H1 (cell line): ENCODE measurements around the gene BRD3OS. TPM values are rescaled to one million over a fixed set of nuclear protein-coding genes. Genes with fewer than 3 reads are reported as not detected.

Experiments
- CTCF ChIA-PET: fragments of 300-600 bp; sonication (Branson Sonifier 250); formaldehyde crosslinking; loops from one replicate; lab custom pipeline; 2021; ENCODE audit not compliant: partially characterized antibody; lab: Charles Lee
- POLR2A ChIA-PET: fragments of 300-600 bp; sonication (Branson Sonifier 250); formaldehyde crosslinking; loops from one replicate; lab custom pipeline; 2021; ENCODE audit warnings: inconsistent platforms; ENCODE audit not compliant: partially characterized antibody; lab: Charles Lee
- DNase-seq, 2 experiments: peaks; one replicate each; pipeline versions ENCODE4 v3.0.0 to v3.0.0-alpha.2; 2010 to 2022; ENCODE audit warnings: low spot score in 2 of 2, low read depth in 1 of 2, mixed read lengths in 1 of 2
- FAIRE-seq: peaks from 2 replicates; lab custom pipeline; 2011; peaks lifted over from hg19 to GRCh38; lab: Jason Lieb, UNC
- H2AFZ ChIP-seq: 2 replicates; pipeline ENCODE4 v1.8.1; 2012; ENCODE audit warnings: low read length, inconsistent platforms
- H2AK5ac ChIP-seq: 2 replicates; pipeline ENCODE4 v1.6.1; 2013; ENCODE audit warnings: low read depth, low read length
- H2BK120ac ChIP-seq: replicated peaks from 2 replicates; pipeline ENCODE3; 2013; ENCODE audit warnings: low read depth, low read length, inconsistent platforms
- H2BK12ac ChIP-seq: 2 replicates; pipeline ENCODE4 v1.6.1; 2013; ENCODE audit warnings: low read depth, low read length
- H2BK15ac ChIP-seq: 2 replicates; pipeline ENCODE4 v1.6.1; 2013; ENCODE audit warnings: low read length
- H2BK20ac ChIP-seq: 2 replicates; pipeline ENCODE4 v1.6.1; 2013; ENCODE audit warnings: low read length
- H2BK5ac ChIP-seq: 2 replicates; pipeline ENCODE4 v1.6.1; 2013; ENCODE audit warnings: low read depth, low read length
- H3K14ac ChIP-seq: 2 replicates; pipeline ENCODE4 v1.6.1; 2013; ENCODE audit warnings: inconsistent platforms; ENCODE audit not compliant: insufficient read length
- H3K18ac ChIP-seq: 2 replicates; pipeline ENCODE4 v1.6.1; 2013; ENCODE audit warnings: low read length; ENCODE audit errors: extremely low read depth
- H3K23ac ChIP-seq: 2 replicates; pipeline ENCODE4 v1.6.1; 2013; ENCODE audit warnings: inconsistent platforms; ENCODE audit not compliant: insufficient read length
- H3K23me2 ChIP-seq: 2 replicates; pipeline ENCODE4 v1.6.1; 2013; ENCODE audit warnings: low read depth, low read length
- H3K27ac ChIP-seq: 2 replicates; pipeline ENCODE4 v1.6.1; 2011; ENCODE audit warnings: low read depth, low read length, inconsistent platforms
- H3K27me3 ChIP-seq, 4 experiments: replicated peaks in 1 of 4; 1 replicate in 1 of 4; 2 replicates in 3 of 4; pipeline versions ENCODE4 v1.6.1 to v1.8.1; 2011 to 2013; ENCODE audit warnings: low read length in 3 of 4, mild to moderate bottlenecking in 3 of 4, inconsistent platforms in 2 of 4, mixed read lengths in 2 of 4, moderate library complexity in 1 of 4; ENCODE audit not compliant: control insufficient read depth in 3 of 4, insufficient read depth in 3 of 4; ENCODE audit errors: extremely low read depth in 1 of 4
- H3K36me3 ChIP-seq, 4 experiments: 2 replicates each; pipeline versions ENCODE4 v1.6.1 to v1.8.1; 2011 to 2013; ENCODE audit warnings: mild to moderate bottlenecking in 4 of 4, low read length in 3 of 4, moderate library complexity in 2 of 4, control low read depth in 1 of 4, inconsistent platforms in 1 of 4; ENCODE audit not compliant: insufficient read depth in 4 of 4, control insufficient read depth in 2 of 4
- H3K4ac ChIP-seq: replicated peaks from 2 replicates; pipeline ENCODE3; 2013; ENCODE audit warnings: low read length, low read depth, mixed read lengths, inconsistent platforms; ENCODE audit not compliant: insufficient read length
- H3K4me1 ChIP-seq, 4 experiments: replicated peaks in 1 of 4; 1 replicate in 1 of 4; 2 replicates in 3 of 4; pipeline versions ENCODE4 v1.6.1 to v1.8.1; 2011 to 2013; ENCODE audit warnings: low read length in 3 of 4, inconsistent platforms in 2 of 4, mixed read lengths in 1 of 4; ENCODE audit not compliant: insufficient read depth in 4 of 4, control insufficient read depth in 3 of 4
- H3K4me2 ChIP-seq, 2 experiments: 2 replicates each; pipeline versions ENCODE4 v1.6.1 to v1.8.1; 2011 to 2013; ENCODE audit warnings: low read depth in 2 of 2, low read length in 2 of 2, control low read depth in 1 of 2, inconsistent platforms in 1 of 2, mild to moderate bottlenecking in 1 of 2; ENCODE audit not compliant: insufficient read depth in 1 of 2
- H3K4me3 ChIP-seq, 4 experiments: fragments of 200-600, 300-600 bp in 1 of 4; sonication (generic), shearing (Covaris generic), sonication (Bioruptor Twin) in 1 of 4; 2 replicates each; pipeline versions ENCODE4 v1.5.1 to v1.8.1; 2011 to 2016; ENCODE audit warnings: low read length in 4 of 4, low read depth in 3 of 4, control low read depth in 2 of 4, inconsistent platforms in 2 of 4, mild to moderate bottlenecking in 2 of 4, mixed read lengths in 1 of 4, moderate library complexity in 1 of 4; ENCODE audit not compliant: insufficient read depth in 2 of 4; ENCODE audit errors: extremely low read depth in 1 of 4
- H3K56ac ChIP-seq: replicated peaks from 2 replicates; pipeline ENCODE3; 2013; ENCODE audit warnings: low read depth, mild to moderate bottlenecking, mixed read lengths, low read length, inconsistent platforms; ENCODE audit not compliant: insufficient read length
- H3K79me1 ChIP-seq: 2 replicates; pipeline ENCODE4 v1.6.1; 2013; ENCODE audit warnings: low read depth, low read length, control low read depth
- H3K79me2 ChIP-seq, 2 experiments: 2 replicates each; pipeline versions ENCODE4 v1.6.1 to v1.8.1; 2012 to 2013; ENCODE audit warnings: low read length in 2 of 2, mild to moderate bottlenecking in 2 of 2, inconsistent platforms in 1 of 2; ENCODE audit not compliant: insufficient read depth in 2 of 2, control insufficient read depth in 1 of 2
- H3K9ac ChIP-seq, 4 experiments: replicated peaks in 1 of 4; 1 replicate in 1 of 4; 2 replicates in 3 of 4; pipeline versions ENCODE4 v1.6.1 to v1.8.1; 2011 to 2013; ENCODE audit warnings: low read depth in 3 of 4, low read length in 3 of 4, control low read depth in 2 of 4, mild to moderate bottlenecking in 2 of 4, moderate library complexity in 2 of 4, inconsistent platforms in 1 of 4; ENCODE audit errors: extremely low read depth in 1 of 4
- H3K9me3 ChIP-seq, 2 experiments: 2 replicates each; pipeline versions ENCODE4 v1.6.1 to v1.8.1; 2012 to 2013; ENCODE audit warnings: mild to moderate bottlenecking in 2 of 2, moderate library complexity in 2 of 2, control low read depth in 1 of 2, inconsistent platforms in 1 of 2, low read depth in 1 of 2, low read length in 1 of 2, mixed read lengths in 1 of 2; ENCODE audit not compliant: insufficient read depth in 2 of 2
- H4K20me1 ChIP-seq, 2 experiments: replicated peaks in 1 of 2; 2 replicates each; pipeline versions ENCODE3 to v1.8.1; 2011 to 2013; ENCODE audit warnings: inconsistent platforms in 2 of 2, low read length in 2 of 2, mild to moderate bottlenecking in 1 of 2; ENCODE audit not compliant: insufficient read depth in 2 of 2, control insufficient read depth in 1 of 2
- H4K5ac ChIP-seq: 2 replicates; pipeline ENCODE4 v1.6.1; 2013; ENCODE audit warnings: low read length, low read depth, mixed read lengths, inconsistent platforms; ENCODE audit not compliant: insufficient read length
- H4K8ac ChIP-seq: 2 replicates; pipeline ENCODE4 v1.8.0; 2013; ENCODE audit warnings: mild to moderate bottlenecking, moderate library complexity, low read length, inconsistent platforms; ENCODE audit not compliant: insufficient read depth; ENCODE audit errors: extremely low read depth
- H4K91ac ChIP-seq: replicated peaks from 2 replicates; pipeline ENCODE3; 2013; ENCODE audit warnings: low read length, mixed read lengths, inconsistent platforms; ENCODE audit not compliant: insufficient read length
- CTCF ChIP-seq, 3 experiments: IDR thresholded peaks; 1 replicate in 2 of 3; 2 replicates in 1 of 3; pipeline versions ENCODE4 v1.5.1 to v1.6.1; 2011; ENCODE audit warnings: low read length in 3 of 3, mild to moderate bottlenecking in 3 of 3, inconsistent platforms in 2 of 3, low read depth in 1 of 3, moderate library complexity in 1 of 3; ENCODE audit not compliant: insufficient read depth in 1 of 3; ENCODE audit errors: control extremely low read depth in 1 of 3
- EGR1 ChIP-seq: IDR thresholded peaks from 2 replicates; pipeline ENCODE4 v1.6.1; 2011; ENCODE audit warnings: low read depth, low read length, borderline replicate concordance
- GTF2F1 ChIP-seq: IDR thresholded peaks from 2 replicates; pipeline ENCODE4 v1.6.1; 2012; ENCODE audit warnings: low read depth, low read length, improper control_type of control experiment, borderline replicate concordance
- MAFK ChIP-seq: IDR thresholded peaks from 2 replicates; pipeline ENCODE4 v1.6.1; 2012; ENCODE audit warnings: low read depth, mild to moderate bottlenecking, improper control_type of control experiment, low read length
- PHF8 ChIP-seq: fragments of 200-600 bp; sonication (generic); conservative IDR thresholded peaks from 2 replicates; pipeline ENCODE4 v1.7.1; 2012; ENCODE audit warnings: low read depth, mild to moderate bottlenecking, inconsistent platforms, low read length, moderate library complexity
- SAP30 ChIP-seq: fragments of 300-600 bp; sonication (generic); IDR thresholded peaks from 2 replicates; pipeline ENCODE4 v1.7.1; 2012; ENCODE audit warnings: low read length, moderate library complexity, mild to moderate bottlenecking, inconsistent platforms; ENCODE audit not compliant: insufficient read depth, insufficient replicate concordance
- SIRT6 ChIP-seq: IDR thresholded peaks from one replicate; pipeline ENCODE4 v1.7.1; 2012; ENCODE audit warnings: low read length, inconsistent platforms
- WGBS, 2 experiments: shearing (Covaris generic) in 1 of 2; methylation state at CpG; one replicate each; pipeline versions ENCODE4 v1.1.6 to v1.1.7; 2013 to 2015; ENCODE audit warnings: low lambda C conversion rate in 2 of 2, mixed read lengths in 2 of 2, inconsistent platforms in 1 of 2, low coverage in 1 of 2, missing lambda C conversion rate in 1 of 2; ENCODE audit not compliant: insufficient replicate concordance in 2 of 2, insufficient coverage in 1 of 2, insufficient read length in 1 of 2; ENCODE audit errors: extremely low coverage in 1 of 2, missing lambda C conversion rate in 1 of 2; 5-methylcytosine and 5-hydroxymethylcytosine counted together
- polyA plus RNA-seq, 7 experiments: library from polyadenylated mRNA; depleted of rRNA in 3 of 7; stranded (reverse) in 5 of 7; unstranded in 2 of 7; fragments of >200 nt in 5 of 7; fragments of 200-250 nt in 2 of 7; gene quantifications; 1 replicate in 5 of 7; 2 replicates in 1 of 7; 4 replicates in 1 of 7; pipeline versions ENCODE4 v1.2.1 to v1.2.3, GENCODE V29; 2011 to 2013; ENCODE audit warnings: missing spikeins in 2 of 7, mixed read lengths in 2 of 7
- total RNA-seq: library from RNA; stranded (reverse); fragmentation: NEBNext Ultra II Directional; extraction: Animal tissue kit (Norgen Biotek cat#: 25700); gene quantifications from 2 replicates; pipeline ENCODE4 v1.2.1, GENCODE V29; 2021
- TF ChIP-seq, protein P1 (sequence below): IDR thresholded peaks from 2 replicates; pipeline ENCODE4 v1.6.1; 2011; ENCODE audit warnings: low read length, improper control_type of control experiment

The BRD3OS gene
- total and polyA plus RNA-seq, 2 of the 8 experiments (the other 6 are each of a cell fraction or from before 2014, with no cell fraction given): 12.7 to 20.2 TPM

- Histone ChIP-seq H2BK15ac (no peak overlapping the region), H3K27ac (no peak overlapping the region), H2BK20ac (no peak overlapping the region), H4K20me1 (peaks cover 3 to 6% of the 10 kb centered on the region in 2 experiments), H2BK12ac (no peak overlapping the region), H2AK5ac (no peak overlapping the region), H3K4me3 (no peak overlapping the region), H3K18ac (no peak overlapping the region), H3K4me2 (no peak overlapping the region), H3K23ac (no peak overlapping the region), H3K23me2 (no peaks in the 10 kb centered on the region), H3K36me3 (peaks cover 31 to 71% (median 51%) of the 10 kb centered on the region in 4 experiments), H3K14ac (no peak overlapping the region), H2AFZ (no peak overlapping the region), H3K9ac (no peak overlapping the region), H3K4ac (no peak overlapping the region), H3K79me1 (no peaks in the 10 kb centered on the region), H2BK5ac (no peak overlapping the region), H4K8ac (no peak overlapping the region), H3K4me1 (no peaks in the 10 kb centered on the region), H3K56ac (no peak overlapping the region), H3K79me2 (no peaks in the 10 kb centered on the region), H2BK120ac (no peak overlapping the region), H4K91ac (no peak overlapping the region), H4K5ac (no peak overlapping the region), H3K27me3 (no peaks in the 10 kb centered on the region), H3K9me3 (no peaks in the 10 kb centered on the region)
- POLR2A ChIA-PET: interaction anchor here (0.9 to 1.8 kb wide), 3 partner anchors 12 to 23 kb away, joined by 3 to 5 read pairs (median 3); no protein-coding TSS in a partner anchor
- DNase-seq: no peak
- WGBS, 2 experiments: 96% methylated on average over 17 of the region's 19 CpGs; no CpG with 5 or more reads in 1 of the 2 experiments
- CTCF ChIA-PET: interaction anchor here (0.8 to 1.2 kb wide), 4 partner anchors 9 to 17 kb away, joined by 3 read pairs; no protein-coding TSS in a partner anchor
- no peak for FAIRE-seq
- no peak for TF ChIP-seq MAFK
- no peak for TF ChIP-seq PHF8
- no peak for TF ChIP-seq EGR1
- TF ChIP-seq, protein P1, sequence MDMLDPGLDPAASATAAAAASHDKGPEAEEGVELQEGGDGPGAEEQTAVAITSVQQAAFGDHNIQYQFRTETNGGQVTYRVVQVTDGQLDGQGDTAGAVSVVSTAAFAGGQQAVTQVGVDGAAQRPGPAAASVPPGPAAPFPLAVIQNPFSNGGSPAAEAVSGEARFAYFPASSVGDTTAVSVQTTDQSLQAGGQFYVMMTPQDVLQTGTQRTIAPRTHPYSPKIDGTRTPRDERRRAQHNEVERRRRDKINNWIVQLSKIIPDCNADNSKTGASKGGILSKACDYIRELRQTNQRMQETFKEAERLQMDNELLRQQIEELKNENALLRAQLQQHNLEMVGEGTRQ: no peak
- TF ChIP-seq SAP30: no peak
- TF ChIP-seq CTCF (IDR thresholded peaks at IDR 0.05; ENCODE audit: control extremely low read depth in 1 of 3, insufficient read depth in 1 of 3, low read depth in 1 of 3, low read length in 3 of 3): no peak
- no peak for TF ChIP-seq SIRT6
- TF ChIP-seq GTF2F1: no peak
These were observed 9.1 kb downstream of the BRD3OS start for GRCh38 chr9:134034215-134035040.
